Measurements from ENCODE around the gene PMIS2. TPM values are rescaled to one million over a fixed set of nuclear protein-coding genes. Genes with fewer than 3 reads are reported as not detected.

Gene PMIS2
- total RNA-seq, 1 donor from 2014 or later, result not detected

DNA sequence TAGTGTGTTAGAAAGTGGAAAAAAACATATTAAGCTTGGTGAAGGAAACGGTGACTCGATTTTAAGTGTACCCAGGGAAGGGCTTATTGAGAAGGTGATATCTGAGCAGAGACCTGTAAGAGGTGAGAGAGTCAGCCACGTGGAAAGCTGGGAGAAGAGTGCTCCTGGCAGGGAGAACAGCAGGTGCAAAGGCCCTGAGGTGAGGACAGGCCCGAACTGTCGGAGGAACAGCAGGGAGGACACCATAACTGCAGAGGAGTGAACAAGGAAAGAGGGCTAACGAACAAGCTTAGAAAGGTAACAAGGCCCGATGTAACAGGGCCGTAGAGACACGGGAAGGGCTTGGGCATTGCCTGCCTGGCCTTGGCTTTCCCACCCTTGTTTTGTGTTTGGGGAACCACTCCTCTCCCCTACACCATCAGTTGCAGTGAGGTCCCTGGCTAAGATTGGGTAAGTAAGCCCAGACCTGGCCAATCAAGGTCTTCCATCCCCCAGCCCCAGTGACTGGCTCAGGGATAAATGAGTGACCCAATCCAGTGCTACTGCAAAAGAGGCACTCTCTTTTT, 29.9 kb upstream of the PMIS2 start:
- DNase-seq (ENCODE audit: low spot score), result no peak

DNA sequence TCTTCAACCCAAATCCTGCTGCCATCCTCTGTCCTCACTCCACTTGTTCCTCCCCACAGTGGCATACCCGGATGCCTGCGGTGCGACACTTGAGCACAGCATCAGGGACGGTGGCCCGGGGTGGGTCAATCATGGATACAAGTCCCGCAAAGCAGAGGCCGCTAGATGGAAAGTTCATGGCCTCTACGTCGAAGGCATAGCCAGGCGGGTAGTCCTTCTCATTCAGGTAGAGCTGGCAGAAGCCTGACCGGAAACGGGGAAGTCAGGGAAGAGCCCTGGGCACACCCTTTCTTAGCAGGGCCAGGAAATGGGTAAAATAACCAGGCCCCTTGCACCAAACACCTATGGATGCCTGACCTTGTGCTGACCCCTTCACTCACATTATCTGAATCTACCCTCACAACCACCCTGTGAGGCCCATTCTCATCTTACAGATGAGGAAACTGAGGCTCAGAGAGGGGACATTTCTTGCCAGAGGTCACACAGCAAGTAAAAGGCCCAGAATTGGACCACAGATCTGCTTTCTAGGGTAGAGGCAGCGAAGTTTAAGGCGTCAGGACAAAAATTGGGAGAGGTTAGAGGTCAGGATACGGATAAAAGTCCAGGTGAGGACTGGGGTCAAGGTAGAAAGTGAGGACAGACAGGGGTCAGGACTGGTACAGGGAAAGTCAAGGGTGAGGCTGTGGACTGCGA, 29.0 kb upstream of the PMIS2 start:
- DNase-seq (ENCODE audit: low spot score), result no peak

DNA sequence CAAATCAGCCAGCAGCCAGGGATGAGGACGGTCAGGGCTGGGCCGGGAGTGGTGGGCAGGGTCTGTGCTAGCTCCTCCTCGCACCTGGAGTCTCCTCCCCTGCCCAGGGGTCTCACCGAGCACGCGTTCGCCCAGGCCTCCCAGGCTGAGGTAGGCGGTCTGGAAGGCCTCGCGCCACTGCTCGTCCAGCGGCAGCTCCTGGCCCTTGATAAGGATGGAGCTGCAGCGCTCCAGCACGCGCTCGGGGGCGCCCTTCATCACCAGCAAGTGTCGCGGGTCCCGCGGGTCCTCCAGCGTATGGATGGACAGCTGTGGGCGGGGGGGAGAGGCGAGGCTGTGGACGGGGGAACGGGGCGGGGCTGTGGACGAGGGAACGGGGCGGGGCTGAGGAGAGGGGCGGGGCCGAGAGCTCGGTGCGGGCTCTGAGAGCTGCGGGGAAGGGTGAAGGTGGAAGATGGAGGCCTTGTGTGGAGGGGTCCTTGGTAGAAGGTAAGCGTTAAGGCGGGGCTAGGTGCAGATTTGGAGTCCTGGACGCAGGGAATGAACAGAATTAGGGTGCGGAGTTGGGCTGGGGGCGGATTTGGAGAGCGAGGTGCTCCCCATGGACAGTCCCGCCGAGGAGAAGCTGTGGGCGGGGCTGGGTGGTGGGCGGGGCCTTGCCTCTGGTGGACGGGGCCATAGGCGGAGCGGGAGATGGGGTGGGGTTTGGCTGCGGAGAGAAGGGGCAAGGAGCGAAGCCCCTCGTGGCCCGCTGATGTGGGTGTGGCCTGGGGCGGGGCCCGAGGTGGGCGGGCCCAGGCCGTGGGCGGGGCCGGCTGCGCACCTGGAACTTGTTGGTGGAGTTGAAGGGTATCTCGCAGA, 28.2 kb upstream of the PMIS2 start:
- no peak for DNase-seq (ENCODE audit: low spot score)

DNA sequence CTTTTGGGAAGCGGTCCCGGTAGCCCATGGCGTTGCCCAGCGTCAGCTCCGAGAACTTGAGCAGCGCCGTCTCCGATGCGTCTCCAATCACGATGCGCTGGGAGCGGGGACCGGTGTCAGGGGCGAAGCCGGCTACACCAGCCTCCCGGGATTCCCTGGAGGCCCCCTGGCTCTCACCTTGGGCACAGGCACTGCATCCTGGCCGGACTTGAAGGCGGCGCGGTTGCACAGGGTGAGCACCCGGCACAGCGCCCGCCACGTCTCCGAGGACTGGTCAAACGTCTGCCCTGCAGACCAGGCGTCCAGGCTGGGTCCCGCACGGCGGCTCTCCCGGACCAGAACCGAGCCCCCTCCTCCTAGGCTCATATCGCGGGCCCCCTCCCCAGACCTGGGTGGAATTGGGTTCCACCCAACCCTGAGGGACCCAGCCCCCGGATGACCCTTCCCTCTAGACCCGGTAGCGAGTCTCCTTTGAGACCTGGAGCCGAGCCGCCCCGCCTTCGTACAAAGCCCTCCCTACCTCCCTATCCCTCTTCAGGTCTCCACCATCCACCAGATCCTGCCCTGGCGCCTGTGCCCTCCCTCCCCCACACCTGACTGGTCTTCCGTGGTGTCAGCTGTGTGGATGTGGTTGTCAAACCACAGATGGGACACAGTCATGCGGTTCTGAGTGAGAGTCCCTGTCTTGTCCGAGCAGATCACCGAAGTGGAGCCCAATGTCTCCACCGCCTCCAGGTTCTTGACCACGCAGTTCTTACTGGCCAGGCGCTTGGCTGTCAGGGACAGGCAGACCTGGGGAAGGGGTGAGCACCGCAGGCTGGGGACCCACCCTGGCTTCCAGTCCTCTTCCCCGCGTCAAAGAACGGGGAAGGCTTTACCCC, 27.3 kb upstream of the PMIS2 start:
- DNase-seq (ENCODE audit: low spot score), result no peak

DNA sequence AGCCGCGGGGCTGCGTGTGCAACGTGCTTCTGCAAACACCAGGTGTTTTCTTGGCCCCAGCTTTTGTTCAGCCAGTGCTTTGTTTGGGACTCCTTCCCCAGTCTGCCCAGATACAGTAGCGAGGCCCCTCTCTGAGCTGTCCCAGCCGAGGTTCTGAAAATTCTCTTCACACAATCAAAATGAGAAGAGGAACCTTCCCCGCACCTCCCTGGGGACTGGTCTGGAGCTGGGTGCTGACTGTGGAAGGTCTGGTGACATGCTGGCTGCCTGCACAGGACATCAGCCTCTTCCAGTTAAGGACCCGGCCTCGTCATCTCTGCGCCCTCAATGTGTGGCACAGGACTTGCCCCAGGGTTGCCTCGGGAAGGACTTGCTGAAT, 26.7 kb upstream of the PMIS2 start:
- DNase-seq (ENCODE audit: low spot score), result no peak

DNA sequence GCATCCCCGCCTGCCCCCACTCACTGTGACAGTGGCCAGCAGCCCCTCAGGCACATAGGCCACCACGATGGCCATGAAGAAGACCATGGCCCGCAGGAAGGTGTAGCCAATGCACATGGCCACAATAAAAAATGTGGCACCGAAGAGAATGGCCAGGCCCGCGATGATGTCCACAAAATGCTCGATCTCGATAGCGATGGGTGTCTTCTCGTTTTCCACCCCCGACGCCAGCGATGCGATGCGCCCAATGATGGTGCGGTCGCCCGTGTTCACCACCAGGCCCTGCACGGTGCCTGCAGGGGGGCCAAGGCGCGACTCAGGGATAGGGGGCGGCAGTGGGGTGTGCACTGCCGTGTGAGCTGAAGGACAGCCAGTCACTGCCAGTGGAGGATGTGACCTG, 26.2 kb upstream of the PMIS2 start:
- no peak for DNase-seq (ENCODE audit: low spot score)

DNA sequence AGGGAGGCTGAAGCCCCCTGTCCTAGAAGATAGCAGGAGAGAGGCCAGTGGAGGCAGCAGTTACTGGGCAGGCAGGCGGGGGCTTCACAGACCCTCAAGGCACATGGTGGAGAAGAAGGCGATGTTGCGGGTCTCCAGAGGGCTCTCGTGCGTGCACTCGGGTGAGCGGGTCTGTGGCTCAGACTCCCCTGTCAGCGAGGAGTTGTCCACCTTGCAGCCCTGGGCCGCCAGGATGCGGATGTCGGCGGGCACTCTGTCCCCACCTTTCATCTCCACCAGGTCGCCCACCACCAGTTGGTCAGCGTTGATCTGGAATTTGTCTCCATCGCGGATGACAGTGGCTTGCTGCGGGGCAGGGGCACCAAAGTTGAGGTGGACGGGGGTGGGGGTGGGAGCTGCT, 25.7 kb upstream of the PMIS2 start:
- DNase-seq (ENCODE audit: low spot score), result no peak

DNA sequence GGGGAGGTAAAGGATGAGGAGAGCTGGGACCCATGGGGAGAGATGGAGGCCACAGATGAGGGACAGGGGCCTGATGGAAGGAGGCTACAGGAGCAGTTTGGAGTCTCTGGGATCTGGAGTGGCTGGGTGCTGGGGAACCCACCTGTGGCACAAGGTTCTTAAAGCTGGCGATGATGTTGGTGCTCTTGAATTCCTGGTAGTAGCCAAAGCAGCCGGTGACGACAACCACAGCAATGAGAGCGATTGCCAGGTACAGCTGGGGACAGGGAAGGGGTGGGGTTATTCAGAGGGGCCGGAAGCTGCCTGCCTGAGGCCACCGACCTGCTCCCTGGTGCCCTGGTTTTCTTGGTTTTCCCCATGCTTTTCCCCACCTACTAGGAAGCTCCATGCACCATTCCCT, 25.3 kb upstream of the PMIS2 start:
- no peak for DNase-seq (ENCODE audit: low spot score)

DNA sequence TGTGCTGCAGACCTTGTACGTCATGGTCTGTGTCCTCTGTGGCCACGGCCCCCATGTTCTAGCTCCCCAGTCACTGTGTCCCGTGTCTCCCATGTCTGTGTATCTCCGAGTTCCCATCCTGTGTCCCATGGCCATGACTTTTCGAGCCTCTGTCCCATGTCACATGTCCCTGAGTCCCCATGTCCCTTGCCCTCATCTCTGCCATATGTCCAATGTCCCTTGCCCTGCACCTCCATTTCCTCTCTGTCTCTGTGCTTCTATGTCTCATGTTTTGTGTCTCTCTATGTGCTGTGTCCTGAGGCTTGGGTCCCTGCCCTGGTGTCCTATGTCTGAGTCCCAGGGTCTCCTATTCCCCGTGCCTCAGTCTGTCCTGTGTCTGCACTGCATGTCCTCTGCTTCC, 24.5 kb upstream of the PMIS2 start:
- no peak for DNase-seq (ENCODE audit: low spot score)

DNA sequence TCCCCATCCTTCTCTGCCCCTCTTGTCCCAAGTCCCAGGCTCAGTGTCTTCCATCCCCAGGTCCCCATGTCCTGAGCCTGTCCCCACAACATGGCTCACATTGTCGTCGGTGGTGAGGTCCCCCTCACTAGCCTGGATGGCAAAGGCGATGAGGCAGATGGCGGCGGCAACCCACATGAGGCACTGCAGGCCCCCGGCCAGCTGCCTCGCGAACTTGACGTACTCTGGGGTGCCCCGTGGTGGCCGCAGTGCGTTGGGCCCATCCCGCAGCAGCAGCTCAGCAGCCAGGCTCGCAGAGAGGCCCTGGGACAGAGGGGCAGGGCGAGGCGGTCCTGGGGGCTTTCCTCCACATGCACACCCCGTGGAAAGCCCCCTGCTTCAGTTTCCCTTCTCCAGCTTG, 23.6 kb upstream of the PMIS2 start:
- no peak for DNase-seq (ENCODE audit: low spot score)

DNA sequence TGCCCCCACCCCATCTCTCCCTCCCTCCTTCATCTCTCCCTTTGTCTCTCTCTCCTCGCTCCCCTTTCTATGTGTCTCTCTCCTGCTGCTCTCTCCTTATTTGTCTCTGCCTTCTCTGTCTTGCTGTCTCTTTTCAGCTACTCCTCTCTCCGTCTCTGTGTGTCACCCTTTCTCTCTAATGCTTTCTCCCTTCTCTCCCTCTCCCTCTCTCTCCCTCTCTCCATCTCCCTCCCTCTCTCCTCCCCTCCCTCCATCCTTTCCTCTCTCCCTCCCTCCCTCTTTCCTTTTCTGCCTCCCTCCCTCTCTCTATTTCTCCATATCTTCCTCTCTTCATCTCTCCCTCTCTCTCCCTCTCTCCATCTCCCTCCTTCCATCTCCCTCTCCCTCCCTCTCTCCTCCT, 23.2 kb upstream of the PMIS2 start:
- no peak for DNase-seq (ENCODE audit: low spot score)

DNA sequence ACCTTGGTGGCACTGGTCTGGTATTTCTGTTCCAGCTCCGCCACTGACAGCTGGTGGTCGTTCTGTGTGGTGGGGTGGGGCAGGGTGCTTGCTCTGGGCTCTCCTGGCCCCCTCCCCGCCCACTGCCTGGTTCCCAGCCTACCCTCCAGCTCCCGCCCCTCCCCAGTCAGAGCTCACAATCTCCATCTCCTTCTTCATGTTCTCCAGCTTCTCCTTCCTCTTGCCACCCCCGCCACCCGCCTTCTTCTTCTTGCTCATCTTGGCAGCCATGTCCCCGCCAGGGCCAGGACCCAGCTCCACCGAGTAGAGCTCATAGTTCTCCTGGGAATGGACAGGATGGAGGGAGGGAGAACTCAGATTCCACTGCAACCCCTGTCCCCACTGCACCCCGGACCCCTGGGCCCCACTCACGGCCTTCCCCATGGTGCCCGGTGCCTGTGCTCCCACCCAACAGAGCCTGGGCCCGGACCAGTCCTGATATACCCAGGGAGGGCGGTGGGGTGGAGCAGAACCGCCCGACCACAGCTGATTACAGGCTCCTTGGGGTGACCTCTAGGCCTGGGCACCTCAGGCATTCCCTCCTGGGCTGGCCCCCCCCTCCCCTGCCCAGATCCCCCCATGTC, 22.7 kb upstream of the PMIS2 start, which contains the start of gene ATP4A:
TSS of gene ATP4A (minus strand) at position 452 of the 623 bp plus-strand sequence. CDS start at position 423, 29 bp downstream.
- no peak for DNase-seq (ENCODE audit: low spot score)

DNA sequence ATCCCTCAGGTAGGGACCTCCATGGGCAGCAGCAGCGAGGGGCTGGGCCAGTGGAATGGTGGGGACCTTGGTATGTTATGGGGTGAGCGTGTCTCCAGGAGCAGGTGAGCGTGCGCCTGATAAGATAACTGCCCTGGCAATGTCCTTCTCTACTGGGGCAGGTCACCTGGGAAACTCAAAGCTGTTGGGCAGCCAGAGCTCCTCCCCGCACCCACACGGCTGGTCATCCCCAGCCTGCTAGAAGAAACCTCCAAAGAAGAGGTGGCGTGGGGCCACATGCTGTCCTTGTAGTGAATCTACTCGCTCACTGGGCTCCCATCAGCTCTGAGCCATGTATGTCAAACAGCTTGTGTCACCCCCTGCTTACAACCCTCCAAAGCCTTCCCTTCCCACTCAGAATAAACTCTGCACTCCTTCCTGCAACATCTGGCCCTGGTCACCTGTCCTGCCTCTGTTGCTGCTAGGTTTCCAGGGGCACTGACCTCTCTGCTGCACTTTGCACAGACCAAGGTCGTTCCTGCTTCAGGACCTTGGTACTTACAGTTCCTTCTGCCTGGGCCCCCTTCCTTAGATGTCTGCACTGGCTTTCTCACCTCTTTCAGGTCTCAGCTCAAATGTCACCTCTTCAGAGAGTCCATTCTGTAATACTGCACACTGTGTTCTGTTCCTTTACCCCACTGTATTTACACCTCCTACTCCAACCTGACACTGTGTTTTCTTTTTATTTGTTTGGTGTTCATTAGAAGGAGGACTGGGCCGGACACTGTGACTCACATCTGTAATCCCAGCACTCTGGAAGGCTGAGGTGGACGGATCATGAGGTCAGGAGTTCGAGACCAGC, 20.7 kb upstream of the PMIS2 start:
- DNase-seq (ENCODE audit: low spot score), result peak; percentile 47

DNA sequence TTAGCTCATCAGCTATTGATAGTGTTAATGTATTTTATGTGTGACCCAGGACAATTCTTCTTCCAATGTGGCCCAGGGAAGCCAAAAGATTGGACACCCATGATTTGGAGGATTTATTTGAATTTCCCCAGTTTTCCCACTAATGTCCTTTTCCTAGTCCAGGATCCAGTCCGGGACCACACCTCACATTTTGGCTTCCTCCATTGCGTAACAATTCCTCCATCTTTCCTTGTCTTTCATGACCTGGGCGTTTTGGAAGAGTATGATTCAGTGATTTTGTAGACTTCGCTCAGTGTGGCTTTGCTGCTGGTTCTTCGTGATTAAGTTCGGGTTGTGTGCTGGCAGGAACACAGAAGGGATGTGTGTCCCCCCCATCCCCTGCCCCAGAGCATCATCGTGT, 19.2 kb upstream of the PMIS2 start:
- DNase-seq (ENCODE audit: low spot score), result peak; percentile 5

DNA sequence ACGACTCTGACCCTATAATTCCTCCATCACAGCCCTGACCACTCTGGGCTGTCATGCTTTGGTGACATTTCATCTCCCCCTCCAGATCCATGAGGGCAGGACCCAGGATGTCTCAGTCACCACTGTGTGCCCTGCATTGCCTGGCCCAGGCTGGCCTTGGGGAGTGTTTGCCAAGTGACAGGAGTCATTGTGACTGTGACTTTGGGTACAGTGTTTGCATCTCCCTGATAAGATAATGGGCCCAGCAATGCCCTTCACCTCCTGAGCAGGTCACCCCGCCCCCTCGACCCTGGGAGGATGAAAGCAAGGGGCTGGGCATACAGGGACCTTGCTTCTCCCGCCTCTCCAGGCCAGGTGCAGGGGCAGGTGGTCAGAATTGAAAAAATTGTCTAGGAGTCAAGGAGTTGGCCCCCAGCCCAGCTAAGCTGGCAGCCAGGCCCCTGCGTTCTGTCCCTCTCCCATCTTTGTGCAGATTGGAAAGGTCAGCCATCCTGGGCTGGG, 16.6 kb upstream of the PMIS2 start:
- peak; percentile 76 for DNase-seq (ENCODE audit: low spot score)

DNA sequence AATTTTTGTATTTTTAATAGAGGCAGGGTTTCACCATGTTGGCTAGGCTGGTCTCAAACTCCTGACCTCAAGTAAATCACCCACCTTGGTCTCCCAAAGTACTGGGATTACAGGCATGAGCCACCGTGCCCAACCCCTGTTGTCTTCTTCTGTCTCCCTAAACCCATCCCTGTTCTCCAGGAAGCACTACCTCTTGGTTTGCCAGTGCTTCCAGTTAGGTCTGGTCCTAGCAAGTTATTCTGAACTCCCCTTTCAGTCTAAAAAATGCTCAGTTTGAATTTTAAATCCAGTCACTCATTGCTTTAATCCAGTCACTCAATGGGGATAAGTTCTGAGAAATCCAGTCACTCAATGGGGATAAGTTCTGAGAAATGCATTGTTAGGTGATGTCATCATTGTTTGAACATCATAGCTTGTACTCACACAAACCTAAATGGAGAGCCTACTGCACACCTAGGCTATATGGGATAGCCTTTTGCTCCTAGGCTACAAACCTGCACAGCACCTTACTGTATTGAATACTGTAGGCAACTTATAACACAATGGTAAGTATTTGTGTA, 14.5 kb upstream of the PMIS2 start:
- DNase-seq (ENCODE audit: low spot score), result peak; percentile 14

DNA sequence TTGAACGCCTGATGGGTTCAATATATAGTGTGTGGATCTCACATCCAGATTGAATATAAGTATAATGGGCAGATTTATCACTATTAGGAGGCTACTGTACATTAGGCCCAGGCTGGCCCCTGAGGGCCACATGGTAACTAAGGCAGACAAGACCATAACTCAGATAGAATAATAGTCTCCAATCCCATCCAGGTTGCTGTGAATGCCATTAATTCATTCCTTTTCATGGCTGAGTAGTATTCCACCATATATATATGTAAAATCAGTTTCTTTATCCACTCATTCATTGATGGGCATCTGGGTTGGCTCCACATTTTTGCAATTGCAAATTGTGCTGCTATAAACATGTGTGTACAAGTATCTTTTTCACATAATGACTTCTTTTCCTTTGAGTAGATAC, 8.1 kb upstream of the PMIS2 start:
- DNase-seq (ENCODE audit: low spot score), result no peak

DNA sequence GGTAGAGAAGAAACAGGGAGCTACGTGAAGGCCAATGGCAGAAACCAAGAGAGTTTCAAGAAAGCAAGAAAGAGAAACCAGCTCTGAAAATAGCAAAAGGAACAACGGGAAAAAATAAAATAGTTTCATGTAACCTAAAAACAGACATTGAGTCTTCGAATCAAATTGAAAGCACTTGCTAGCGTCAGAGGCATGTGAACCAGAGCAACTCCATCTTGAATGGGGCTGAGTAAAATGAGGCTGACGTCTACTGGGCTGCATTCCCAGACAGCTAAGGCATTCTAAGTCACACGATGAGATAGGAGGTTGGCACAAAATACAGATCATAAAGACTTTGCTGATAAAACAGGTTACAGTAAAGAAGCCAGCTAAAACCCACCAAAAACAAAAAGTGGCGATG, 7.3 kb upstream of the PMIS2 start:
- DNase-seq (ENCODE audit: low spot score), result no peak

DNA sequence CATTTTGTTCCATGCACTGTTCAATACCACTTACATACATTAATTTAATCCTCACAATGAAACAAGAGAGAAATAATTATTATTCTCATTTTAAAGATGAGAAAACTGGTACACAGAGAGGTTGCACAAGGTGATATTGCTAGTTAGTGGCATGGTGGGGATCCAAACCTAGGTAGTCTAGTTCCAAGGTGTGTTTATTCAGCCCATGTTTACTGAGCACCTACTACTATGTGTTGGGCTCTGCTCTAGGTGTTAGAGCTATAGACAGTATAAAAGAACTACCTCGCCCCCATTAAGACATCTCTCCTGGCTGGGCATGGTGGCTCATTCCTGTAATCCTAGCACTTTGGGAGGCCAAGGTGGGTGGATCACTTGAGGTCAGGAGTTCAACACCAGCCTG, 3.2 kb upstream of the PMIS2 start:
- DNase-seq (ENCODE audit: low spot score), result no peak
